ENCODE results near the gene FXYD3.
A peak's percentile ranks its signal among the peaks of the same experiment; 100 is the strongest.
"Not testable (repeated sequence)": the region's sequence is repeated elsewhere in the genome, so short reads cannot be mapped to it uniquely, and the experiment has no call there.

The FXYD3 gene

DNA sequence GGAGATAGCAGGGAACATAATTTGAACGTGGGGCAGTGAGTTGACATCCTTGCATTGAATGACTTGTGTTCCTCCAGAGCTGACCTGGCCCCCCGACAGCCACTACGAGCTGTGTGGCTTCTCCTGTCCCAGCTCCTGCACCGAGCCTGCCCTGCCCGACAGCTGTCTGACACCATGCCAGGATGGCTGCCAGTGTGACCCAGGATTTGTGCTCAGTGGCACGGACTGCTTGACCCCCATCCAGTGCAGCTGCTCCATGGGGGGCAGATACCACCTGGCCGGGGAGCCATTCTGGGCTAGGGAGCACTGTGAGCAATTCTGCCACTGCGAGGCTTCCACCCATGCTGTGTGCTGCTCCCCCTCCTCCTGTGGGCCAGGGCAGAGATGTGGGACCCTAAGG is 29.2 kb upstream of the FXYD3 start:
- no peak for DNase-seq (ENCODE audit: low read depth)

DNA sequence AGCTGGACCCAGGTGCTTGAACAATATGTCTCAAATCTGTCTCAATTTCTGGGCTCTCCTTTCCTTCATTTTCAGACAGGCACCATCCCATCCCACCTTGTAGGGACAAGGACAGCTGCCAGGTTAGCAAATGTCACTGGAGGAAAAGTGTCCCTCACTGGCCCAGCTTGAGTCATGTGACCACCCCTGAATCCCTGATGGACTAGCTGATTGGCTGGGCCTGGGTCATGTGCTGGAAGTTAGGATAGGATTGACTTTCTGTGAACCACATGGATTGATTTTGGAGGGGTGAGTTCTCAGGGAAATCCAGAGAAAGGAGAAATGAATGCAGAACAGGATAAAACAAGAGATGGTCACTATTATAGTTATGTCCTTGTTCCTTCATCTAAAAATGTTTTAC is 28.2 kb upstream of the FXYD3 start:
- no peak for DNase-seq (ENCODE audit: low read depth)

DNA sequence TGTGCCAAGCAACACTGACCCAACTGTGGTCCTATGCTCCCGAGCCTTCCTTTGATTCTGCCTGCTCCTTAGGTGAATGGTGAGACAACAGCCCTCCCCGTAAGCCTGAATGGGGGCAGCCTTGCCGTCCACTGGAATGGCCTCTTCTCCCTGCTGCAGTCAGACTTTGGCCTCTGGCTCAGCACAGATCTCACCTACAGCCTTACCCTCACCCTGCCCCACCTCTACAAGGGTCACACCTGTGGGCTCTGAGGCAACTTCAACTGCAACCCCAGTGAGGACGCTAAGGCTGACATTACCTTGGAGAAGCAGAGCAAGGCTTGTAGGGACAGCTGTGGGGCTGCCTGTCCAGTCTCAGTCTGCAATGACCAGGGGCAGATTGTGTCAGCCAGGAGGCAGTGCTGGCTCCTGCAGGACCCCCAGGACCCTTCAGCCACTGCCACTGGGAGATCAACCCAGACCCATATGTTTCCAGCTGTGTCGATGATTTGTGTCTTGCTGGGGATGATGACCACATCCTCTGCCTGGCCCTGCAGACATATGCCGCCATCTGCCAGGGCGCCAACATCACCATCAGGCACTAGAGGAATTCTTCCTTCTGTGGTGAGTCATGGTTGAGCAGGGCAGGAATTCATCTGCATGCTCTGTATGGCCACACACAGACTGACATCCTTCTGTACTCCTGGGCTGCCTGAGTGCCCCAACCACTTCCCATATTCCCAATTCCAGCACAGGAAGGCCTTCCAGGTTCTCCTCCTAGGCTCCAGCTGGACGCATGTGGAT is 27.3 kb upstream of the FXYD3 start:
- DNase-seq (ENCODE audit: low read depth), result peak; percentile 27

DNA sequence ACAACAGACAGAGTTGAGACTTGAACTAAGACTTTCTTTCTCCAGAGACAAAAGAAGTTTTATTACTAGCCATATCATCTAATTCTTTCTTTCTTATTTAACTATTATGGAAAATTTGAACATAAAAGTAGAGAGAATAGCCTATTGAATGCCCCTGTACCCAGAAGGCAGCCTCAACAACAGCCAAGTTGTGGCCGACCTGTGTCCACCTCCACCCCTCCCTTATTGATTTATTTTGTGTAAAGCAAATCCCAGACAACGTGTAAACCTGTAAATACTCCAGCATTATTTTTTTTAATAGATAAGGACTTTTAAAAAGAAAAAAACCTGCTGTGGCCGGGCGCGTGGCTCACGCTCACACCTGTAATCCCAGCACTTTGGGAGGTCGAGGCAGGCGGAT is 26.1 kb upstream of the FXYD3 start:
- no peak for DNase-seq (ENCODE audit: low read depth)

DNA sequence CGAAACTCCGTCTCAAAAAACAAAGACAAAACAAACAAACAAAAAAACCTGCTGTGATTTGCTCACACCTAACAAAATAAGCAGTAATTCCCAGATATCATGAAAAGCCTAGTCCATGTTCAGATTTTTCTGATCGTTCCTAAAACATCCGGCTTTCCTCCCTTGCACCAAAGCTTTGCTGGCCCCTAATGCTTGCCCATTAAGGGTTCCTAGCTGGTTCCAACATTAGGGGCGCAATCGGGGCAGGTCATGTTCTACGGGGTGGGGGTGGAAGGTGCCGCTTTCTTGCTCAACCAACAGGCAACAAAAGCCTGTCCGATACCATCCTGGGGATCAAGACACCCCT is 25.5 kb upstream of the FXYD3 start:
- no peak for DNase-seq (ENCODE audit: low read depth)

DNA sequence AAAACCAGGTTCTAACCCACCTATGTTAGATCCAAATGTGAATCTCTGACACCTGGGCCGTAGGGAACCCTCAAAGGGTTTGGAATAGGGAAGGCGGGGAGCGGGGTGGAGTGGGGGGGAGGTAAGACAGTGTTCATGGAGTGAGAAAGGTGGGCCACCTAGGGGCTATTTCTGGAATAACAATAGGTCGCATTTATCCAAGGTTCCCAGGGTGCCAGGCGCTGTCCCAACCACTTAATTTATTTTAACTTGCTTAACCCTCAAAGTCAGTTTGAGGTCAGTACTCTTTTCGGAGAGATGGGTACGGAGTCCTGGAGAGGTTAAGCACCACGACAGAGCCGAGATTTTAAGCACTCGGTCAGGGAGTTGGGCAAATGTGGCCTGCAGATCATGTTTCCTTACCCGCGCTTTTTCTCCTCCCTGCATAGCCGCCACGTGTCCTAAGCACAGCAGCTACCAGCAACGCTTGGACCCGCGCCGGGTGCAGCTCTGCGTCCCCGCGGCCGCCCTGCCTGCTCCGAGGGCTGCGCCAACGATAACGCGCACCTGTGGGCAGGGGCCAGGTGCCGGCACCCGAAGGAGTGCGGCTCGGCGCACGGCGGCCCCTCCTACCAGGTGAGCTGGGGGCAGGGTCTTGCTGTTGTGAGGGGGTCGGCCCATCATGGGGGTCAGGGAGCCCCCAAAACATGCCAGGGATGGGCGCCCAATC is 25.0 kb upstream of the FXYD3 start:
- peak; percentile 33 for DNase-seq (ENCODE audit: low read depth)

DNA sequence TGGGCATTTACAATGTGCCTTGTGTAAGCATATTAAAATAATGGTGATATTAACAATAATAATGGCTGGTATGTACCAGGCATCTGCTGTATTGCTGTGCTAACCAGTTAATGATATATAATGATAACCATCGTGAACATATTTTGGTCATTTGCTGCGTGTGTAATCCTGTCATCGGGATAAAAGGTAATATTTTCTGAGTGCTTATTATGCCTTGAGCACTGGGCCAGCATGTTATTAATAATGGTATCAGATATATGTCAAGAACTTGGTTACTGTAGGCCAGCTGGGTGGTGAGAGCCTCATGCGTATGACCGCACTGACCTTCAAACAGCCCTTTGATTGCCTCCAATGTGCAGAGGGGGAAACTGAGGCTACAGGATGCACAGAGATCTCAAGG is 22.2 kb upstream of the FXYD3 start:
- DNase-seq (ENCODE audit: low read depth), result no peak

DNA sequence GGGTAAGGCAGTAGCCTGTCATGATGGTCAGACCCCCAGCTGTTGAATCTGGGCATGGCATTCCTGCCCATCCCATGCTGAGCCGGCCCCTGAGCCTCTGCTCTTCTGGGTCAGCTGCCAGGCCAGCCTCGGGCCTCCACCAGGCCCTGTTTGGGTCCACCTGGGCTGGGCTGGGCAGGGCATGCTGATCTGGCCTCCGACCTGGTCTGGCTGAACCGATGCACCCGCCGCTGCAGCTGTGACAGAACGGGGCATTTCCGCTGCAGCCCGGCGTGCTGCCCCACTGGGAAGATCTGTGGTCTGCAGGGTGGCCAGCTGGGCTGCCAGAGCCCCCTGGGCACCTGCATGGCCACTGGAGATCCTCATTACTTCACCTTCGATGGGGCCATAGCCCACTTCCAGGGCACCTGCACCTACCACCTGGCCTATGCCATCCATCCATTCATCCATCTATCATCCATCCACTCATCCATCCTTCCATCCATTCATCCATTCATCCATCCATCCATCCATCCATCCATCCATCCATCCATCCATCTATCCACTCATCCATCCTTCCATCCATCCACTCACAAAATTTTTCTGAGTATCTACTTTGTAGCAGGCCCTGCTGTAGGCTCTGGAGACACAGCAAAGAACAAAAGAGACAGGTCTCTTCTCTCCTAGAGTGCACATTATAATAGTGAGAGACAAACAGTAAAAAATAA is 21.5 kb upstream of the FXYD3 start:
- DNase-seq (ENCODE audit: low read depth), result no peak

DNA sequence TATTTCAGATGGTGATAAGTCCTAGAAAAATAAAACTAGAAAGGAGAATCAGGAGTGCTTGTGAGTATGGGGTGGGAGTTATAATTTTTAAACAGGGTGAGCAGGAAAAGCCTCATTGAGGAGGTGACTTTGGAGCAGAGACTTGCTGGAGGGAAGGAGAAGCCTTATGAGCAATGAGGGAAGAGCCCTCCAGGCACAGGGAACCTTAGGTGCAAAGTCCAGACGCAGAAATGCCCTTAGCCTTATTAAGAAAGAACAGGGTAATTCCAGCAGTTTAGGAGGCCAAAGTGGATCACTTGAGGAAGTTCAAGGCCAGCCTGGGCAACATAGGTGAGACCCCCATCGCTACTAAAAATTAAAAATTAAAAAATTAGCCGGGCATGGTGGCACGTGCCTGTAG is 21.0 kb upstream of the FXYD3 start:
- DNase-seq (ENCODE audit: low read depth), result no peak

DNA sequence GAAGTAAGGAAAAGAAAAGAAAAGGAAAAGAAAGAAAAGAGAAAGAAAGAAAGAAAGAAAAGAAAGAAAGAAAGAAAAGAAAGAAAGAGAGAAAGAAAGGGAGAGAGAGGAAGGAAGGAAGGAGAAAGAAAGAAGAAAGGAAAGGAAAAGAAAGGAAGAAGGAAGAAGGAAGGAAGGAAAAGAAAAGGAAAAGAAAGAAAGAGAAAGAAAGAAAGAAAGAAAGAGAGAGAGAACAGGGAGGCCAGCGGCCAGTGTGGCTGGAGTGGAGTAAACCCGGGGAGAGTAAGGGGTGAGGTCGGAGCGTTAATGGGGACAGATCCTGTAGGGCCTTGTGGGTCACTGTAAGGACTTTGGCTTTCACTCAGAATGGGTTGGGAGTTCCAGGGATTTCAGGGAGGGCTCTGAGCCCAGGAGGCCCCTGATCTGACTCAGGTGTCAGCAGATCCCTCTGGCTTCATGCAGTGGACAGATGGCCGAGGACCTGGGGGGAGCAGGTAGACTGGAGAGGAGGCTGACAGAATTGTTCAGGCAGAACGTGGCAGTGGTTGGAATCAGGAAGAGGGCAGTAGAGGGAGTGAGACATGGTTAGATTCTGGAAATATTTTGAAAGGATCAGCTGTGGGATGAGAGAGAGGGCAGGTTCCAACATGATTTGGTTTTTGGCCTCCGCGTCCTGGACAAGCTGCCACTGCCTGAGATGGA is 19.8 kb upstream of the FXYD3 start:
- no peak for DNase-seq (ENCODE audit: low read depth)

DNA sequence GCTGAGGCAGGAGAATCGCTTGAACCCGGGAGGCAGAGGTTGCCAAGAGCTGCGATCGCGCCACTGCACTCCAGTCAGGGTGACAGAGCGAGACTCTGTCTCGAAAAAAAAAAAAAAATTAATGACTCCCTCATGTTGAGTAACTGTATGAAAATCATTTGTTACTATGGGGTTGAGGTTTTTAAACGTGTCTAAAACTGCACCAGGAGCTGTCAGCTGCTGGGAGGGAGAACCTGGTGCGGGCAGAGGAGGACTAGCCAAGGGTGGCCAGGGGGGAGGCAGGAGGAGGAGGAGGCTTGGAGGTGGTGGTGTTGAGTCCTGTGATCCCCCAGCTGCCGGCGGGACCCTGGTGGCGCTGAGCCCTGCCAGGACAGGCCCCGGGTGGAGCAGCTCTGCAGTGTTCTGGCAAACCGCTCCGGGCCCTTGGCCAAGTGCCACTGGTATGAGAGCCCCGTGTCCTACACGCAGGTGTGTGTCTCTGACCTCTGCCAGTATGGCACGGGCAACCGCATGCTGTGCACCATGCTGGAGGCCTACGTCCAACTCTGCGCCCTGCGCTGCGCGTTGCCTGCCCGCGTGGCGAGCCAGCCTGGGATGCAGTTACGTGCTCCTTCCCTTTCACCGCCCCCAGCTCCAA is 17.1 kb upstream of the FXYD3 start:
- DNase-seq (ENCODE audit: low read depth), result no peak

DNA sequence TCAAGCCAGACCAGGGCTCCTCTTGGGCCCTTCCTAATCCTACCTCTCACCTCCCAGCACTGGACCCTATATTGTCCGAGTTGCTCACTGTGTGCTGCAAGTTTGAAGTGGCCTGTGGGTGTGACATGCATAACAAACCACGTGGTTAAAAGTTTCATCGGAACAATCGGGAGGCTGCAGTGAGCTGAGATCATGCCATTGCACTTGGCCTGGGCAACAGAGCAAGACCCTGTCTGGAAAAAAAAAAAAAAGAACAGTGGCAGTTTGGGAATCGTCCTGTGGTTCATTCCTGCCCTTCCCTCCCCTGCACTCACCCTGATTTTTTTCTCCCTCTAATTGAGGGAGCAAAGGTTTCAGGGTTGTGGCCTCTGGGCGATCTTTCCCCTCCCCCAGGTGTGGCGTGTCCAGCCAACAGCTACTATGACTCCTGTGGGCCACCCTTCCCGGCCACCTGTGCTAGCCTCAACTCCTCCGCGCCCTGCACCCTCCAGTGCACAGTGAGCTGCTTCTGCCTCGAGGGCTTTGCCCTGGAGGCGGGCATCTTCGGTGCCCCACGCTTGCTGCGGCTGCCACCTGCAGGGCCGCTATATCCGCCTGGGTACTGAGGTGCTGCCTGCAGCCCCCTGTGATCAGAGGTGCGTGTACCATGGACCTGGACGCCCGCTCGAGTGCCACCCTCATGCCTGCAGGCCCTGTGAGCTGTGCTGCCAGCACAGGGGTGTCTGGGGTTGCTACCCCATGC is 16.3 kb upstream of the FXYD3 start:
- no peak for DNase-seq (ENCODE audit: low read depth)

DNA sequence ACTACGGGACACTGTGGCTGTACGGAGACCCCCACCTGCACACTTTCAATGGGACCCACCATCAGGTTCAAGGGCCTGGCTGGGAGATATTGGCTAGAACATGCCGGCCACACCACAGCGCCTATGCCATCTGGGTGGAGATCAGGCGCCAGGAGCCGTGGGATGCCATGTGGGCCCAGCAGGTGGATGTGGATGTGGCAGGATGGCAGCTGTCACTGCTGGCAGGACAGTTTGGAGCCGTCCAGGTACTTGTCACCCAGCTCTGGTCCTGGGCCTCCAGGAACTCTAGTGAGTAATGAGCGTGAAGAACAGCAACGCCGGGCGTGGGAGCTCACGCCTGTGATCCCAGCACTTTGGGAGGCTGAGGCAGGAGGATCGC is 15.7 kb upstream of the FXYD3 start:
- no peak for DNase-seq (ENCODE audit: low read depth)

DNA sequence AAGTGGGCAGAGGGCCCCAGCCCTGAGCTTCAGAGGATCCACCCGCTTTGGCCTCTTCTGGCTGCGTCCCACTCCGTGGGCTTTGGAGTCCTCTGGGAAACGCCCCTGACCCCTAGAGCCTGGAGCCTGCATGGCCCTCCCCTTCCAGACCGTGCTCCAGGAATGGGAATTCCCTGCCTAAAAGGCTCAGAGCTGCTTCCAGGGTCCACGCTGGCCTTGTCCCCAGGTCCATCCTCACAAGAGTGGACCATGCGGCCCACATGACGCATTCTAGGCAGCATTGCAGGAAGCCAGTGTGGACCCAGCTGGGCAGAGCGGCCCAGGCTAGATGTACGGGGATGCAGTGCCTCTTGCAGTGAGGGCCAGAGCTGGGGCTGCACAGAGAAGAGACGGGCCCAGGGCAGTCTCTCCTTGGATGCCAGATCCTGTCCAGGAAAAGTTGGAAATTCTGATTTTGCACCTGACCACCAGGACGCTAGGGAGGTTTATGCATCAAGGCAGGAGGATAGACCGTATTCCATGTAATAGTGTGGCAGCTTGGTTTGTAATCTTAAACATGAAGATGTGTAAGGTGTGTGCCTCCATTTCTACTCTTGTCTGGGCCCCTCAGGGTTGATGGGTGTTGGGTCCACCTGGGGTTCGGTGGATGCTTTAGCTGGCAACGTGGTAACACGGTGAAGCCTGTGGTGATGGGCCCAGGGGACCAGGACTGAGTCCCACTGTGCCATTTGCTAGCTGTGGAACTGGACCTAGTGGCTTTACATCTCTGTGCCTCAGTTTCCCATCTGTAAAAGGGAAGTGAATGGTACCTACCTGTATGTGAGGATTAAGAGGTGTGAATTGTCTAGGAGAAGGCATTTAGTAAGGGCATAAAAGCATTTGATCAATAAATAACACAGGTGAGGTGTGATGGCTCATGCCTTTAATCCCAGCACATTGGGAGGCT is 14.8 kb upstream of the FXYD3 start:
- DNase-seq (ENCODE audit: low read depth), result no peak

DNA sequence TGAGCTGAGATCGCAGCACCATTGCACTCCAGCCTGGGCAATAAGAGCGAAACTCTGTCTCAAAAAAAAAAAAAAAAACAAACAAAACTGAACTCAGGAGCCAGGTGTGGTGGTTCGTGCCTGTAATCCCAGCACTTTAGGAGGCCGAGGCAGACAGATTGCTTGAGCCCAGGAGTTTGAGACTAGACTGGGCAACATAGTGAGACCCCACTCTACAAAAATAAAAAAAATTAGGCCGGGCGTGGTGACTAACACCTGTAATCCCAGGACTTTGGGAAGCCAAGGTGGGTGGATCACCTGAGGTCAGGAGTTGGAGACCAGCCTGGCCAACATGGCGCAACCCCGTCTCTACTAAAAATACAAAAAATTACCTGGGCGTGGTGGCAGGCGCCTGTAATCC is 13.7 kb upstream of the FXYD3 start:
- DNase-seq (ENCODE audit: low read depth), result not testable (repeated sequence)

DNA sequence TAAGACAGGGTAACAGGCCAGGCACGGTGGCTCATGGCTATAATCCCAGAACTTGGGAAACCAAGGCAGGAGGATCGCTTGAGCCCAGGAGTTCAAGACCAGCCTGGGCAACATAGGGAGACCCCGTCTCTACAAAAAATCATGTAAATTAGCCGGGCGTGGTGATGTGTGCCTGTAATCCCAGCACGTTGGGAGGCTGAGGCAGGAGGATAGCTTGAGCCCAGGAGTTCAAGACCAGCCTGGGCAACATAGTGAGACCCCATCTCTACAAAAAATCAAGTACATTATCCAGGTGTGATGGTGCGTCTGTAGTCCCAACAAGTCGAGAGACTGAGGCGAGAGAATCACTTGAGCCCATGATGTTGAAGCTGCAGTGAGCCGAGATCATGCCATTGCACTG is 12.0 kb upstream of the FXYD3 start:
- not testable (repeated sequence) for DNase-seq (ENCODE audit: low read depth)

DNA sequence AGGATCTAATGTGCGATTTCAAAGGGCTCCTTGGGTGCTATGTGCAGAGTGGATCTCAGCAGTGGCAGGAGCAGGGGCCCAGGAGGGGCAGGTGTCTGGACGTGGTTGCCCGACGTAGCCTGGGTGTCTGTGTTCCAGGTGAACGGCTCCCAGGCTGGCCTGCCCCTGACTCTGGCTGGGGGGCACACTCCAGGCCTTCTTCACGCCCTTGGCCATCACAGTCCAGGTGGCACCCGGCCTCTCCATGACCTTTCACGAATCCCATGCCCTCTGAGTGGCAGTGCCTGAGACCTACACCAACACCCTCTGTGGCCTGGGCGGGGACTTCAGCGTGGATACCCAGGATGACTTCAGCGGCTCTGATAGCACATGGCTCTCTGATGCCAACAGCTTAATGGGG is 11.3 kb upstream of the FXYD3 start:
- DNase-seq (ENCODE audit: low read depth), result no peak

DNA sequence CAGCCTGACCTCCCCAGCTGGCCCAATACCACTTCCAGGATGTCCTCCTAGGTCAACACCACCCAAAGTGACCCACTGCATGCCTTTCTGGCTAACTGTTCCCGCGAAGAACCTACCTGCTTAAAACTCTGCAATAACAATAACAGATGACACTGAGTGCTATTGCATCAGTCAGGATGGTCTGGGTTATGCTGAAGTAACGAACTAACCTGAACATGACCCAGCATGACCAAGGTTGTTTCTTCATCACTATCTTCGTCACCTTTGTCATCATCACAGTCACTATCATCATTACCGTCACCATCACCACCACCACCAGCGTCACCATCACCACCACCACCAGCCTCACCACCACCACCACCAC is 10.6 kb upstream of the FXYD3 start:
- no peak for DNase-seq (ENCODE audit: low read depth)

DNA sequence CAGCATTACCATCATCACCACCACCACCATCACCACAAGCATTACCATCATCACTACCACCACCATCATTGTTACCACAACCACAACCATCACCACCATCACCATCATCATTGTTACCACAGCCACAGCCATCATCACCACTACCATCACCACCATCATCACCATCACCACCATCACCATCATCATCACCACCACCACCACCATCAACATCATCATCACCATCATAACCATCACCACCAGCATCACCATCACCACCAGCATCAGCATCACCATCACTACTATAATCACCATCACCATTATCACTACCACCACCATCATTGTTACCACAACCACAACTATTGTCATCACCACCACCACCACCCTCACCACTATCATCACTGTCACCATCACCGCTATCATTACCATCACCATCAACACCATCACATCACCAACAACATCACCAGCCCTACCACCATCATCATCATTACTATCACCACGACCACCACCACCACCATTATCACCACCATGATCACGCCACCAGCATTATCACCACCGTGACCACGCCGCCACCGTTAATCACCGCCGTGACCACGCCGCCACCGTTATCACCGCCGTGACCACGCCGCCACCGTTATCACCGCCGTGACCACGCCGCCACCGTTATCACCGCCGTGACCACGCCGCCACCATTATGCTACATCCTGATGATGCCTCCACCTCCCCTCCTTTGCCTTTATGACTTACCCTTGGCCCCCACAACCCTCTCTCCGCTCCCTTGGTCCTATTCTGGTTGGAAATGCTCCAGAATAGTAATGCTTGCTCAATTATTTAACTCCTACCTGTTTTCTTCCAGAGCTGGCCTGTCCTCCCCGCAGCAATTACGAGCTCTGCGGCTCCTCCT is 10.0 kb upstream of the FXYD3 start:
- no peak for DNase-seq (ENCODE audit: low read depth)

DNA sequence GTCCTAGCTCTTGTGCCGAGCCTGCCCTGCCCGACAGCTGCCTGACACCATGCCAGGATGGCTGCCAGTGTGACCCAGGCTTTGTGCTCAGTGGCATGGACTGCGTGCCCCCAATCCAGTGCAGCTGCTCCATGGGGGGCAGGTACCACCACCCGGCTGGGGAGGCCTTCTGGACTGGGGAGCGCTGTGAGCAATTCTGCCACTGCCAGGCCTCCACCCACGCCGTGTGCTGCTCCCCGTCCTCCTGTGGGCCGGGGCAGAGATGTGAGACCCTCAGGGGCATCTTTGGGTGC is 9.4 kb upstream of the FXYD3 start:
- no peak for DNase-seq (ENCODE audit: low read depth)
